NCI-H1048 (cell line): ENCODE measurements around the gene TMEM220.

Source experiments
- DNase-seq: peaks from one replicate; lab custom pipeline; 2025; lab: John Stamatoyannopoulos, UW

TMEM220 gene

GRCh38 chr17:10729334-10730193, at the start of gene TMEM220:
Gene TMEM220 (minus strand): TSS chr17:10730023. CDS start chr17:10729851, 172 bp downstream.
- no peak for DNase-seq

GRCh38 chr17:10779609-10780008, 49.8 kb upstream of the TMEM220 start:
- no peak for DNase-seq

- DNase-seq = no peak
Observed at GRCh38 chr17:10777890-10778289, 48.1 kb upstream of the TMEM220 start.

- no peak for DNase-seq
Observed at GRCh38 chr17:10777131-10777807, 47.4 kb upstream of the TMEM220 start.

GRCh38 chr17:10776381-10776780, 46.6 kb upstream of the TMEM220 start:
- no peak for DNase-seq

GRCh38 chr17:10775740-10776356, 46.0 kb upstream of the TMEM220 start:
- DNase-seq = no peak

- DNase-seq = no peak
Observed at GRCh38 chr17:10775058-10775457, 45.2 kb upstream of the TMEM220 start.

- no peak for DNase-seq
Observed at GRCh38 chr17:10773391-10773790, 43.6 kb upstream of the TMEM220 start.

- DNase-seq = no peak
Observed at GRCh38 chr17:10772425-10773380, 42.9 kb upstream of the TMEM220 start.

- DNase-seq = no peak
Observed at GRCh38 chr17:10771148-10771547, 41.3 kb upstream of the TMEM220 start.

GRCh38 chr17:10769840-10770239, 40.0 kb upstream of the TMEM220 start:
- DNase-seq = no peak

- DNase-seq = no peak
Observed at GRCh38 chr17:10768750-10769251, 39.0 kb upstream of the TMEM220 start.

- DNase-seq = no peak
Observed at GRCh38 chr17:10767232-10767631, 37.4 kb upstream of the TMEM220 start.

GRCh38 chr17:10762037-10762436, 32.2 kb upstream of the TMEM220 start:
- no peak for DNase-seq

GRCh38 chr17:10761281-10761680, 31.5 kb upstream of the TMEM220 start:
- DNase-seq = no peak

- no peak for DNase-seq
Observed at GRCh38 chr17:10758062-10758461, 28.2 kb upstream of the TMEM220 start.

GRCh38 chr17:10757647-10758046, 27.8 kb upstream of the TMEM220 start:
- no peak for DNase-seq

GRCh38 chr17:10757067-10757466, 27.2 kb upstream of the TMEM220 start:
- DNase-seq = no peak

- no peak for DNase-seq
Observed at GRCh38 chr17:10756619-10757018, 26.8 kb upstream of the TMEM220 start.

GRCh38 chr17:10756185-10756584, 26.4 kb upstream of the TMEM220 start:
- no peak for DNase-seq

- no peak for DNase-seq
Observed at GRCh38 chr17:10755592-10756127, 25.8 kb upstream of the TMEM220 start.
